ENCODE data around the gene PRSS12.

- TF ChIP-seq SIN3A (IDR thresholded peaks at IDR 0.05; ENCODE audit: borderline replicate concordance, insufficient read depth, low read length) = no peak
- TF ChIP-seq POLR2AphosphoS5 (IDR thresholded peaks at IDR 0.05; ENCODE audit: low read depth, low read length) = no peak
Observed at GRCh38 chr4:118338981-118339765, 13.6 kb downstream of the PRSS12 start.
